ENCODE data around the gene PTPRT.

- TF ChIP-seq CTCF (IDR thresholded peaks at IDR 0.05) (no peak), ZFX (IDR thresholded peaks at IDR 0.05; ENCODE audit: borderline replicate concordance) (no peak)
These were observed 665.6 kb downstream of the PTPRT start for GRCh38 chr20:42524058-42524457.

All from 22Rv1 (cell line).